Heart left ventricle (tissue), 16 donors: ENCODE data around the gene TAF4. TPM values are rescaled to one million over a fixed set of nuclear protein-coding genes. Genes with fewer than 3 reads are reported as not detected.

Experiments used
- ATAC-seq, 4 donors: fragments of 200-7000 bp; cut with Tn5 transposase; one replicate each; pipeline ENCODE4 v1.9.1; 2020 to 2022; ENCODE audit warnings: moderate library complexity in 4 of 4, mild to moderate bottlenecking in 3 of 4, moderate number of reproducible peaks in 1 of 4
- DNase-seq, 5 donors: peaks; one replicate each; pipeline ENCODE4 v3.0.0-alpha.2; 2020
- H3K27ac ChIP-seq, 12 donors: fragments of 200-600 bp; sonication (generic) in 4 of 12; one replicate each; pipeline versions ENCODE4 v1.5.0 to v1.8.0; 2016 to 2022; ENCODE audit warnings: mild to moderate bottlenecking in 2 of 12
- H3K27me3 ChIP-seq, 9 donors: fragments of 200-600 bp; sonication (generic) in 2 of 9; one replicate each; pipeline versions ENCODE4 v1.5.1 to v1.8.0; 2016 to 2022; ENCODE audit warnings: mild to moderate bottlenecking in 3 of 9
- H3K36me3 ChIP-seq, 9 donors: fragments of 200-600 bp; sonication (generic) in 2 of 9; one replicate each; pipeline versions ENCODE4 v1.5.0 to v1.8.0; 2018 to 2022; ENCODE audit warnings: mild to moderate bottlenecking in 2 of 9
- H3K4me1 ChIP-seq, 12 donors: fragments of 200-600 bp; sonication (generic) in 4 of 12; one replicate each; pipeline versions ENCODE4 v1.5.0 to v1.8.0; 2016 to 2022; ENCODE audit warnings: mild to moderate bottlenecking in 3 of 12
- H3K4me3 ChIP-seq, 12 donors: fragments of 200-600 bp; sonication (generic) in 4 of 12; one replicate each; pipeline versions ENCODE4 v1.5.0 to v1.8.0; 2017 to 2022; ENCODE audit warnings: mild to moderate bottlenecking in 9 of 12, moderate library complexity in 4 of 12
- H3K9me3 ChIP-seq, 12 donors: fragments of 200-600 bp; sonication (generic) in 4 of 12; one replicate each; pipeline versions ENCODE4 v1.5.0 to v1.8.0; 2016 to 2022; ENCODE audit warnings: mild to moderate bottlenecking in 1 of 12
- POLR2A ChIP-seq, 2 donors: fragments of 450-650 bp; IDR thresholded peaks; one replicate each; pipeline ENCODE4 v1.6.1; 2017; ENCODE audit warnings: antibody characterized with exemption in 2 of 2, mild to moderate bottlenecking in 2 of 2, moderate library complexity in 2 of 2
- WGBS, 4 donors: extraction: QIAGEN DNeasy Blood & Tissue Kit in 2 of 4; methylation state at CpG; one replicate each; pipeline versions ENCODE4 v1.1.5 to v1.1.7; 2013 to 2018; 5-methylcytosine and 5-hydroxymethylcytosine counted together
- intact Hi-C, 10 donors: fragments of 100-400 bp; cut with DNase I; formaldehyde crosslinking; loops; one replicate each; pipeline versions ENCODE4 v1.11.1 to v1.14.2; 2022
- polyA plus RNA-seq, 2 donors: library from polyadenylated mRNA; stranded (reverse); fragments of 200-250 nt; gene quantifications; one replicate each; pipeline ENCODE4 v1.2.3, GENCODE V29; 2013
- total RNA-seq, 9 donors: library from RNA; depleted of rRNA in 2 of 9; stranded (reverse); fragments of >200 nt in 2 of 9; fragmentation: NEBNext Ultra II Directional in 3 of 9; extraction: Animal tissue kit (Norgen Biotek cat#: 25700) in 3 of 9; gene quantifications; one replicate each; pipeline versions ENCODE4 v1.1.0 to v1.2.4, GENCODE V29; 2016 to 2023
- TF ChIP-seq, protein P1 (sequence below), 12 donors: fragments of 200-600 bp; sonication (generic) in 4 of 12; IDR thresholded peaks; one replicate each; pipeline versions ENCODE4 v1.5.0 to v1.8.0; 2018 to 2022; ENCODE audit warnings: antibody characterized with exemption in 12 of 12, mild to moderate bottlenecking in 5 of 12
- donor health status: ischemic (EF 13 %, LVEDD 7.1; RV severe dilation, severe dysfunction).
- donor health status: healthy with polysubstance abuse.
- donor health status: DM: no; HTN: yes; CAD: no.
- donor health status: DM: no; HTN: no; CAD: no.
- donor health status: ischemic (EF 25% LVEDD 6.9; RV normal size, moderate dysfunction).
- donor health status: ischemic (EF 25% LVEDD 5.7; RV mildly dilated, moderate dysfunction).
- donor health status: healthy.
- donor health status: DM: yes; HTN: yes; CAD: no.
- donor health status: ischemic (EF 35%, LVEDD 5.7; RV mildly dilated, moderate dysfunction).
- donor health status: nonischemic (EF 11% LVEDD 7.7; RV severe dilation, severe dysfunction).
- donor health status: DM: yes; HTN: yes; CAD: no.
- donor health status: PGD.
- donor health status: ischemic (EF 29% LVEDD 5.4; RV normal size, mild dysfunction).
- donor health status: nonischemic (EF 23%, LVEDD 6.1; RV moderate dilation, normal function).

TAF4 gene
- total and polyA plus RNA-seq, 11 donors: 4.5 to 37.7 (median 10.7) TPM

GRCh38 chr20:61993058-61993457 is 72.6 kb downstream of the TAF4 start:
- H3K36me3 ChIP-seq: peaks cover 0 to 90% (median 79%) of the 10 kb centered on the region in 9 donors
- H3K27ac ChIP-seq: no peak overlapping the region
- H3K27me3 ChIP-seq: no peaks in the 10 kb centered on the region
- TF ChIP-seq POLR2A (IDR thresholded peaks at IDR 0.05): no peak
- TF ChIP-seq, protein P1, sequence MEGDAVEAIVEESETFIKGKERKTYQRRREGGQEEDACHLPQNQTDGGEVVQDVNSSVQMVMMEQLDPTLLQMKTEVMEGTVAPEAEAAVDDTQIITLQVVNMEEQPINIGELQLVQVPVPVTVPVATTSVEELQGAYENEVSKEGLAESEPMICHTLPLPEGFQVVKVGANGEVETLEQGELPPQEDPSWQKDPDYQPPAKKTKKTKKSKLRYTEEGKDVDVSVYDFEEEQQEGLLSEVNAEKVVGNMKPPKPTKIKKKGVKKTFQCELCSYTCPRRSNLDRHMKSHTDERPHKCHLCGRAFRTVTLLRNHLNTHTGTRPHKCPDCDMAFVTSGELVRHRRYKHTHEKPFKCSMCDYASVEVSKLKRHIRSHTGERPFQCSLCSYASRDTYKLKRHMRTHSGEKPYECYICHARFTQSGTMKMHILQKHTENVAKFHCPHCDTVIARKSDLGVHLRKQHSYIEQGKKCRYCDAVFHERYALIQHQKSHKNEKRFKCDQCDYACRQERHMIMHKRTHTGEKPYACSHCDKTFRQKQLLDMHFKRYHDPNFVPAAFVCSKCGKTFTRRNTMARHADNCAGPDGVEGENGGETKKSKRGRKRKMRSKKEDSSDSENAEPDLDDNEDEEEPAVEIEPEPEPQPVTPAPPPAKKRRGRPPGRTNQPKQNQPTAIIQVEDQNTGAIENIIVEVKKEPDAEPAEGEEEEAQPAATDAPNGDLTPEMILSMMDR (IDR thresholded peaks at IDR 0.05): no peak
- intact Hi-C loops: no loop called here
- ATAC-seq (no peak), DNase-seq (no peak)
- H3K9me3 ChIP-seq: peaks cover 0 to 21% (median 10%) of the 10 kb centered on the region in 12 donors
- 97 to 98% (median 98%) methylated on average over 15 of the region's 15 CpGs for WGBS, 4 donors
- no peak overlapping the region for H3K4me3 ChIP-seq
- H3K4me1 ChIP-seq: no peaks in the 10 kb centered on the region

DNA sequence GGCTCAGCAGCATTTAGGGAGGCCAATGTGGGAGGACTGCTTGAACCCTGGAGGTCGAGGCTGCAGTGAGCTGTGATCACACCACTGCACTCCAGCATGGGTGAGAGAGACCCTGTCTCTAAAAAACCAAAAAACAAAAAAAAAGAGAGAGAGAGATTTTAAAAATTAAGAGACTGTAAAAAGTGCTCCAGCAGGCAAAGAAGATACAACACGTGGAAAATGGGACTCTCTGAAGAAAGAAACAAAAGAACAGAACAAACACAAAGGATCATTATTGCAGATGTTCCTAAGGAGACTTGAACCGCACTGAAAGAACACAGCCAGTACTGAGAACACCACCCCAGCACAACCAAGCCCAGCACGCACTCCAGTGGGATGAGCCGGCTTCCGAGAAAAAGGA is 74.2 kb downstream of the TAF4 start:
- Histone ChIP-seq H3K4me1 (peaks cover 0 to 5% (median 0%) of the 10 kb centered on the region in 12 donors), H3K27ac (no peak overlapping the region), H3K9me3 (peaks cover 0 to 21% (median 10%) of the 10 kb centered on the region in 12 donors), H3K36me3 (peaks cover 0 to 91% (median 69%) of the 10 kb centered on the region in 9 donors), H3K27me3 (no peaks in the 10 kb centered on the region), H3K4me3 (no peak overlapping the region)
- TF ChIP-seq, protein P1 (IDR thresholded peaks at IDR 0.05): no peak
- TF ChIP-seq POLR2A (IDR thresholded peaks at IDR 0.05): no peak
- ATAC-seq: no peak
- intact Hi-C loops: no loop called here
- no peak for DNase-seq
- WGBS, 4 donors: 95 to 97% (median 97%) methylated on average over 6 of the region's 6 CpGs

DNA sequence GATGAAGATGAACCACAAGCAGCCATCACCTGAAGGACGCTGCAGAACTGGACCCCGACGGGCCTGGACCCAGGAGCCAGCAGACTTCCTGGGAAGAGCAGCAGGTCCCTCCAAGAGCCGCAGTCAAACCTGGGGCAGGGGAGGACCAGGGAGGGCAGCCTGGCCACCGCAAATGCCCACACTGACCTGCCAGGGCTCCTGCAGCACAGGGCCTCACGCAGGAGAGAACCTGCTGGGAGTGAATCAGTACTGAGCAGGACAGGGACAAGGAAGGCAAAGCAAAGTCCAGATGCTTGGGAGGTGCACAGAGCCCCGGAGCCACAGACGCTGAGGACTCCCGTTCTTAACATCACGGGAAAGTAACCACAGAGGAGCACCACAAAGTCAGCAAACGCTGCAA is 75.2 kb downstream of the TAF4 start:
- Histone ChIP-seq H3K36me3 (peaks cover 0 to 84% (median 62%) of the 10 kb centered on the region in 9 donors), H3K4me1 (peaks cover 0 to 7% (median 0%) of the 10 kb centered on the region in 12 donors), H3K27me3 (no peaks in the 10 kb centered on the region), H3K9me3 (peaks cover 0 to 21% (median 10%) of the 10 kb centered on the region in 12 donors), H3K27ac (no peak overlapping the region), H3K4me3 (no peak overlapping the region)
- DNase-seq: no peak
- intact Hi-C loops: no loop called here
- no peak for ATAC-seq
- WGBS, 4 donors: 93 to 96% (median 94%) methylated on average over 10 to 11 of the region's 11 CpGs
- TF ChIP-seq, protein P1 (IDR thresholded peaks at IDR 0.05): no peak
- no peak for TF ChIP-seq POLR2A (IDR thresholded peaks at IDR 0.05)

GRCh38 chr20:61989741-61990140 is 75.9 kb downstream of the TAF4 start:
- WGBS, 4 donors: 85 to 89% (median 88%) methylated on average over 14 of the region's 14 CpGs
- Histone ChIP-seq H3K27me3 (no peaks in the 10 kb centered on the region), H3K4me3 (no peak overlapping the region), H3K27ac (no peak overlapping the region), H3K4me1 (peaks cover 0 to 7% (median 0%) of the 10 kb centered on the region in 12 donors), H3K9me3 (peaks cover 0 to 21% (median 10%) of the 10 kb centered on the region in 12 donors), H3K36me3 (peaks cover 0 to 78% (median 56%) of the 10 kb centered on the region in 9 donors)
- TF ChIP-seq, protein P1 (IDR thresholded peaks at IDR 0.05): no peak
- no peak for TF ChIP-seq POLR2A (IDR thresholded peaks at IDR 0.05)
- intact Hi-C loops: no loop called here
- ATAC-seq (no peak), DNase-seq (no peak)
